GM23338 (cell line): ENCODE data around the gene ZNF69. TPM values are rescaled to one million over a fixed set of nuclear protein-coding genes. Genes with fewer than 3 reads are reported as not detected.

ENCODE experiments used
- ATAC-seq: fragments of 200-7000 bp; cut with Tn5 transposase; 3 replicates; pipeline ENCODE4 v1.9.1; 2020
- DNase-seq: peaks from one replicate; pipeline ENCODE4 v3.0.0-alpha.2; 2015; ENCODE audit warnings: low spot score
- H2AFZ ChIP-seq: fragments of 200-600 bp; sonication (generic); 2 replicates; pipeline ENCODE4 v1.8.0; 2016; ENCODE audit warnings: antibody characterized with exemption, mild to moderate bottlenecking, moderate library complexity
- H3F3A ChIP-seq: fragments of 200-600 bp; sonication (generic); replicated peaks from 2 replicates; pipeline ENCODE4 v1.8.0; 2017; ENCODE audit warnings: antibody characterized with exemption, mixed run types, low read depth
- H3K27ac ChIP-seq: fragments of 200-600 bp; sonication (generic); 2 replicates; pipeline ENCODE4 v1.6.1; 2016; ENCODE audit warnings: low read depth
- H3K27me3 ChIP-seq: fragments of 200-600 bp; sonication (generic); 2 replicates; pipeline ENCODE4 v1.8.0; 2016; ENCODE audit warnings: mild to moderate bottlenecking, mixed run types, moderate library complexity; ENCODE audit not compliant: insufficient read depth
- H3K36me3 ChIP-seq: fragments of 200-600 bp; sonication (generic); 2 replicates; pipeline ENCODE4 v1.8.0; 2016; ENCODE audit warnings: mild to moderate bottlenecking; ENCODE audit not compliant: insufficient read depth
- H3K4me1 ChIP-seq: fragments of 200-600 bp; sonication (generic); 2 replicates; pipeline ENCODE4 v1.8.0; 2016; ENCODE audit warnings: mild to moderate bottlenecking, moderate library complexity; ENCODE audit not compliant: insufficient read depth
- H3K4me2 ChIP-seq: fragments of 200-600 bp; sonication (generic); 2 replicates; pipeline ENCODE4 v1.7.1; 2017; ENCODE audit warnings: mixed run types
- H3K4me3 ChIP-seq: fragments of 200-600 bp; sonication (generic); 2 replicates; pipeline ENCODE4 v1.6.1; 2016; ENCODE audit warnings: mixed run types
- H3K79me2 ChIP-seq: fragments of 200-600 bp; sonication (generic); replicated peaks from 2 replicates; pipeline ENCODE4 v1.8.0; 2017; ENCODE audit warnings: mild to moderate bottlenecking; ENCODE audit not compliant: insufficient read depth
- H3K9me2 ChIP-seq: fragments of 200-600 bp; sonication (generic); 2 replicates; pipeline ENCODE4 v1.8.0; 2017; ENCODE audit not compliant: insufficient read depth
- H4K20me1 ChIP-seq: fragments of 200-600 bp; sonication (generic); replicated peaks from 2 replicates; pipeline ENCODE4 v1.8.0; 2017; ENCODE audit warnings: mild to moderate bottlenecking; ENCODE audit not compliant: insufficient read depth
- H3K27ac Mint-ChIP-seq: 2 replicates; pipeline ENCODE4 v1.8.0; 2020; ENCODE audit warnings: inconsistent platforms, mild to moderate bottlenecking, moderate library complexity, mixed read lengths
- H3K27me3 Mint-ChIP-seq: 3 replicates; pipeline ENCODE4 v1.8.0; 2022; ENCODE audit warnings: low read depth, mild to moderate bottlenecking, moderate library complexity, mixed read lengths, inconsistent platforms; ENCODE audit not compliant: insufficient read depth, poor library complexity
- H3K36me3 Mint-ChIP-seq: 3 replicates; pipeline ENCODE4 v1.8.0; 2021; ENCODE audit warnings: low read depth, mild to moderate bottlenecking, inconsistent platforms, moderate library complexity, mixed read lengths
- H3K4me1 Mint-ChIP-seq: 3 replicates; pipeline ENCODE4 v1.8.0; 2020; ENCODE audit warnings: mild to moderate bottlenecking, inconsistent platforms, mixed read lengths
- H3K4me3 Mint-ChIP-seq: 3 replicates; pipeline ENCODE4 v1.8.0; 2021; ENCODE audit warnings: moderate library complexity, mild to moderate bottlenecking, inconsistent platforms, mixed read lengths
- H3K9me3 Mint-ChIP-seq: 3 replicates; pipeline ENCODE4 v1.8.0; 2020; ENCODE audit warnings: moderate library complexity, mild to moderate bottlenecking, inconsistent platforms, mixed read lengths
- CREB1 ChIP-seq: fragments of 250-450 bp; sonication (Bioruptor Pico); IDR thresholded peaks from 2 replicates; pipeline ENCODE4 v1.5.0; 2020; ENCODE audit warnings: low read depth, mild to moderate bottlenecking, moderate library complexity
- CTCF ChIP-seq, 2 experiments: fragments of 200-600 bp in 1 of 2; sonication (generic) in 1 of 2; conservative IDR thresholded peaks; 2 replicates each; pipeline versions ENCODE4 v1.5.1 to v1.6.1; 2016 to 2017; ENCODE audit warnings: antibody characterized with exemption in 2 of 2, low read depth in 2 of 2, mild to moderate bottlenecking in 2 of 2, moderate library complexity in 1 of 2
- EZH2phosphoT487 ChIP-seq: fragments of 200-600 bp; sonication (generic); IDR thresholded peaks from one replicate; pipeline ENCODE4 v1.8.1; 2018; ENCODE audit warnings: antibody characterized with exemption; ENCODE audit not compliant: unreplicated experiment
- JUNB ChIP-seq: IDR thresholded peaks from one replicate; pipeline ENCODE4 v1.6.1; 2016; ENCODE audit warnings: antibody characterized with exemption; ENCODE audit not compliant: unreplicated experiment
- NANOG ChIP-seq: IDR thresholded peaks from 2 replicates; pipeline ENCODE4 v1.6.1; 2016; ENCODE audit warnings: antibody characterized with exemption, borderline replicate concordance
- POLR2AphosphoS5 ChIP-seq: IDR thresholded peaks from 2 replicates; pipeline ENCODE4 v1.6.1; 2016; ENCODE audit warnings: antibody characterized with exemption, low read depth
- STAT1 ChIP-seq: IDR thresholded peaks from one replicate; pipeline ENCODE4 v1.6.1; 2016; ENCODE audit warnings: antibody characterized with exemption; ENCODE audit not compliant: unreplicated experiment
- ZNF114 ChIP-seq: fragments of 250-450 bp; sonication (Bioruptor Pico); IDR thresholded peaks from 2 replicates; pipeline ENCODE4 v1.5.0; 2020; ENCODE audit warnings: mild to moderate bottlenecking, moderate library complexity
- ZNF331 ChIP-seq: fragments of 250-450 bp; sonication (Bioruptor Pico); IDR thresholded peaks from 2 replicates; pipeline ENCODE4 v1.5.0; 2020; ENCODE audit warnings: low read depth, mild to moderate bottlenecking, moderate library complexity
- long read RNA-seq: library from polyadenylated mRNA; unstranded; transcript quantifications from one replicate; pipeline ENCODE4 v2.0.0, GENCODE V29; 2020; ENCODE audit not compliant: unreplicated experiment
- polyA plus RNA-seq: library from polyadenylated mRNA; unstranded; fragments of >200 nt; fragmentation: Nextera tagmentation; extraction: Ambion mirVana; gene quantifications from 2 replicates; pipeline ENCODE4 v1.2.1, GENCODE V29; 2016
- total RNA-seq: library from RNA; depleted of rRNA; stranded (reverse); fragments of >200 nt; shearing (Covaris generic); gene quantifications from 2 replicates; pipeline ENCODE4 v1.2.3, GENCODE V29; 2014; rRNA removed
- TF ChIP-seq, protein P1 (sequence below): IDR thresholded peaks from 2 replicates; pipeline ENCODE4 v1.6.1; 2016; ENCODE audit warnings: antibody characterized with exemption
- TF ChIP-seq, protein P2 (sequence below): fragments of 250-450 bp; sonication (Bioruptor Pico); IDR thresholded peaks from 2 replicates; pipeline ENCODE4 v1.5.0; 2020; ENCODE audit warnings: mild to moderate bottlenecking, moderate library complexity
- TF ChIP-seq, protein P3 (sequence below): IDR thresholded peaks from one replicate; pipeline ENCODE4 v1.6.1; 2018; ENCODE audit warnings: antibody characterized with exemption; ENCODE audit not compliant: unreplicated experiment

Gene ZNF69
- total RNA-seq (42.3 and 60.4 TPM in 2 replicates), polyA plus RNA-seq (13.5 and 15.8 TPM in 2 replicates)
- long read RNA-seq, result 0 reads

- Mint-ChIP-seq H3K9me3 (peaks cover 99% of the 10 kb centered on the region), H3K27ac (no peak within 1 kb of the TSS), H3K4me1 (no peaks in the 10 kb centered on the region), H3K4me3 (no peak within 1 kb of the TSS), H3K36me3 (peaks cover 33% of the 10 kb centered on the region), H3K27me3 (peaks cover 4% of the 10 kb centered on the region)
- Histone ChIP-seq H4K20me1 (no peaks in the 10 kb centered on the region), H2AFZ (peak within 1 kb of the TSS; percentile 80; the same call in 1 of the 2 replicates), H3K4me1 (peaks cover 30% of the 10 kb centered on the region), H3K36me3 (peaks cover 3% of the 10 kb centered on the region; the same call in 1 of the 2 replicates), H3K27me3 (no peaks in the 10 kb centered on the region), H3K79me2 (peaks cover 30% of the 10 kb centered on the region), H3K27ac (peak within 1 kb of the TSS; percentile 98), H3K4me3 (peak within 1 kb of the TSS; percentile 71), H3K4me2 (peak within 1 kb of the TSS; percentile 89), H3F3A (no peaks in the 10 kb centered on the region), H3K9me2 (no peaks in the 10 kb centered on the region)
- no peak for TF ChIP-seq ZNF331
- TF ChIP-seq EZH2phosphoT487, result no peak
- TF ChIP-seq, protein P1, sequence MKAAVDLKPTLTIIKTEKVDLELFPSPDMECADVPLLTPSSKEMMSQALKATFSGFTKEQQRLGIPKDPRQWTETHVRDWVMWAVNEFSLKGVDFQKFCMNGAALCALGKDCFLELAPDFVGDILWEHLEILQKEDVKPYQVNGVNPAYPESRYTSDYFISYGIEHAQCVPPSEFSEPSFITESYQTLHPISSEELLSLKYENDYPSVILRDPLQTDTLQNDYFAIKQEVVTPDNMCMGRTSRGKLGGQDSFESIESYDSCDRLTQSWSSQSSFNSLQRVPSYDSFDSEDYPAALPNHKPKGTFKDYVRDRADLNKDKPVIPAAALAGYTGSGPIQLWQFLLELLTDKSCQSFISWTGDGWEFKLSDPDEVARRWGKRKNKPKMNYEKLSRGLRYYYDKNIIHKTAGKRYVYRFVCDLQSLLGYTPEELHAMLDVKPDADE, result no peak
- peak in 1 of 2 experiments; percentile 13; a peak in 1 of 4 replicates for TF ChIP-seq CTCF (conservative IDR thresholded peaks at IDR 0.05; ENCODE audit: low read depth in 2 of 2)
- TF ChIP-seq, protein P2, sequence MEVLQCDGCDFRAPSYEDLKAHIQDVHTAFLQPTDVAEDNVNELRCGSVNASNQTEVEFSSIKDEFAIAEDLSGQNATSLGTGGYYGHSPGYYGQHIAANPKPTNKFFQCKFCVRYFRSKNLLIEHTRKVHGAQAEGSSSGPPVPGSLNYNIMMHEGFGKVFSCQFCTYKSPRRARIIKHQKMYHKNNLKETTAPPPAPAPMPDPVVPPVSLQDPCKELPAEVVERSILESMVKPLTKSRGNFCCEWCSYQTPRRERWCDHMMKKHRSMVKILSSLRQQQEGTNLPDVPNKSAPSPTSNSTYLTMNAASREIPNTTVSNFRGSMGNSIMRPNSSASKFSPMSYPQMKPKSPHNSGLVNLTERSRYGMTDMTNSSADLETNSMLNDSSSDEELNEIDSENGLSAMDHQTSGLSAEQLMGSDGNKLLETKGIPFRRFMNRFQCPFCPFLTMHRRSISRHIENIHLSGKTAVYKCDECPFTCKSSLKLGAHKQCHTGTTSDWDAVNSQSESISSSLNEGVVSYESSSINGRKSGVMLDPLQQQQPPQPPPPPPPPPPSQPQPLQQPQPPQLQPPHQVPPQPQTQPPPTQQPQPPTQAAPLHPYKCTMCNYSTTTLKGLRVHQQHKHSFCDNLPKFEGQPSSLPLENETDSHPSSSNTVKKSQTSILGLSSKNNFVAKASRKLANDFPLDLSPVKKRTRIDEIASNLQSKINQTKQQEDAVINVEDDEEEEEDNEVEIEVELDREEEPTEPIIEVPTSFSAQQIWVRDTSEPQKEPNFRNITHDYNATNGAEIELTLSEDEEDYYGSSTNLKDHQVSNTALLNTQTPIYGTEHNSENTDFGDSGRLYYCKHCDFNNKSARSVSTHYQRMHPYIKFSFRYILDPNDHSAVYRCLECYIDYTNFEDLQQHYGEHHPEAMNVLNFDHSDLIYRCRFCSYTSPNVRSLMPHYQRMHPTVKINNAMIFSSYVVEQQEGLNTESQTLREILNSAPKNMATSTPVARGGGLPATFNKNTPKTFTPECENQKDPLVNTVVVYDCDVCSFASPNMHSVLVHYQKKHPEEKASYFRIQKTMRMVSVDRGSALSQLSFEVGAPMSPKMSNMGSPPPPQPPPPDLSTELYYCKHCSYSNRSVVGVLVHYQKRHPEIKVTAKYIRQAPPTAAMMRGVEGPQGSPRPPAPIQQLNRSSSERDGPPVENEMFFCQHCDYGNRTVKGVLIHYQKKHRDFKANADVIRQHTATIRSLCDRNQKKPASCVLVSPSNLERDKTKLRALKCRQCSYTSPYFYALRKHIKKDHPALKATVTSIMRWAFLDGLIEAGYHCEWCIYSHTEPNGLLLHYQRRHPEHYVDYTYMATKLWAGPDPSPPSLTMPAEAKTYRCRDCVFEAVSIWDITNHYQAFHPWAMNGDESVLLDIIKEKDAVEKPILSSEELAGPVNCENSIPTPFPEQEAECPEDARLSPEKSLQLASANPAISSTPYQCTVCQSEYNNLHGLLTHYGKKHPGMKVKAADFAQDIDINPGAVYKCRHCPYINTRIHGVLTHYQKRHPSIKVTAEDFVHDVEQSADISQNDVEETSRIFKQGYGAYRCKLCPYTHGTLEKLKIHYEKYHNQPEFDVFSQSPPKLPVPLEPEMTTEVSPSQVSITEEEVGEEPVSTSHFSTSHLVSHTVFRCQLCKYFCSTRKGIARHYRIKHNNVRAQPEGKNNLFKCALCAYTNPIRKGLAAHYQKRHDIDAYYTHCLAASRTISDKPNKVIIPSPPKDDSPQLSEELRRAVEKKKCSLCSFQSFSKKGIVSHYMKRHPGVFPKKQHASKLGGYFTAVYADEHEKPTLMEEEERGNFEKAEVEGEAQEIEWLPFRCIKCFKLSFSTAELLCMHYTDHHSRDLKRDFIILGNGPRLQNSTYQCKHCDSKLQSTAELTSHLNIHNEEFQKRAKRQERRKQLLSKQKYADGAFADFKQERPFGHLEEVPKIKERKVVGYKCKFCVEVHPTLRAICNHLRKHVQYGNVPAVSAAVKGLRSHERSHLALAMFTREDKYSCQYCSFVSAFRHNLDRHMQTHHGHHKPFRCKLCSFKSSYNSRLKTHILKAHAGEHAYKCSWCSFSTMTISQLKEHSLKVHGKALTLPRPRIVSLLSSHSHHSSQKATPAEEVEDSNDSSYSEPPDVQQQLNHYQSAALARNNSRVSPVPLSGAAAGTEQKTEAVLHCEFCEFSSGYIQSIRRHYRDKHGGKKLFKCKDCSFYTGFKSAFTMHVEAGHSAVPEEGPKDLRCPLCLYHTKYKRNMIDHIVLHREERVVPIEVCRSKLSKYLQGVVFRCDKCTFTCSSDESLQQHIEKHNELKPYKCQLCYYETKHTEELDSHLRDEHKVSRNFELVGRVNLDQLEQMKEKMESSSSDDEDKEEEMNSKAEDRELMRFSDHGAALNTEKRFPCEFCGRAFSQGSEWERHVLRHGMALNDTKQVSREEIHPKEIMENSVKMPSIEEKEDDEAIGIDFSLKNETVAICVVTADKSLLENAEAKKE (CRISPR knock-in tag), result no peak
- no peak for TF ChIP-seq CREB1 (CRISPR knock-in tag)
- peak; percentile 94 for TF ChIP-seq POLR2AphosphoS5
- TF ChIP-seq JUNB, result no peak
- TF ChIP-seq ZNF114 (CRISPR knock-in tag), result no peak
- no peak for TF ChIP-seq NANOG
- TF ChIP-seq, protein P3, sequence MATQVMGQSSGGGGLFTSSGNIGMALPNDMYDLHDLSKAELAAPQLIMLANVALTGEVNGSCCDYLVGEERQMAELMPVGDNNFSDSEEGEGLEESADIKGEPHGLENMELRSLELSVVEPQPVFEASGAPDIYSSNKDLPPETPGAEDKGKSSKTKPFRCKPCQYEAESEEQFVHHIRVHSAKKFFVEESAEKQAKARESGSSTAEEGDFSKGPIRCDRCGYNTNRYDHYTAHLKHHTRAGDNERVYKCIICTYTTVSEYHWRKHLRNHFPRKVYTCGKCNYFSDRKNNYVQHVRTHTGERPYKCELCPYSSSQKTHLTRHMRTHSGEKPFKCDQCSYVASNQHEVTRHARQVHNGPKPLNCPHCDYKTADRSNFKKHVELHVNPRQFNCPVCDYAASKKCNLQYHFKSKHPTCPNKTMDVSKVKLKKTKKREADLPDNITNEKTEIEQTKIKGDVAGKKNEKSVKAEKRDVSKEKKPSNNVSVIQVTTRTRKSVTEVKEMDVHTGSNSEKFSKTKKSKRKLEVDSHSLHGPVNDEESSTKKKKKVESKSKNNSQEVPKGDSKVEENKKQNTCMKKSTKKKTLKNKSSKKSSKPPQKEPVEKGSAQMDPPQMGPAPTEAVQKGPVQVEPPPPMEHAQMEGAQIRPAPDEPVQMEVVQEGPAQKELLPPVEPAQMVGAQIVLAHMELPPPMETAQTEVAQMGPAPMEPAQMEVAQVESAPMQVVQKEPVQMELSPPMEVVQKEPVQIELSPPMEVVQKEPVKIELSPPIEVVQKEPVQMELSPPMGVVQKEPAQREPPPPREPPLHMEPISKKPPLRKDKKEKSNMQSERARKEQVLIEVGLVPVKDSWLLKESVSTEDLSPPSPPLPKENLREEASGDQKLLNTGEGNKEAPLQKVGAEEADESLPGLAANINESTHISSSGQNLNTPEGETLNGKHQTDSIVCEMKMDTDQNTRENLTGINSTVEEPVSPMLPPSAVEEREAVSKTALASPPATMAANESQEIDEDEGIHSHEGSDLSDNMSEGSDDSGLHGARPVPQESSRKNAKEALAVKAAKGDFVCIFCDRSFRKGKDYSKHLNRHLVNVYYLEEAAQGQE, result no peak
- TF ChIP-seq STAT1, result no peak
- DNase-seq (peak; percentile 98), ATAC-seq (no peak)
Measured at GRCh38 chr19:11887611-11888531, at the start of gene ZNF69. TSS of gene ZNF69 (plus strand) at chr19:11887782. CDS start at chr19:11887924, 142 bp downstream.
